Activated T-helper 17 cell treated with anti-CD3 and anti-CD28 coated beads, Interleukin-2, amount 50 U/mL, for 72 hours (primary cell): ENCODE data around the gene HECW1. TPM values are rescaled to one million over a fixed set of nuclear protein-coding genes. Genes with fewer than 3 reads are reported as not detected.
A peak's percentile ranks its signal among the peaks of the same experiment; 100 is the strongest.

Experiments
- ATAC-seq: fragments of 150-1000 bp; cut with Tn5 transposase; replicated peaks from 2 replicates; pipeline ENCODE4 v1.10.0; 2021; ENCODE audit warnings: mild to moderate bottlenecking, moderate library complexity
- H3K27ac Mint-ChIP-seq: one replicate; pipeline ENCODE4 v1.8.0; 2022; ENCODE audit warnings: mixed read lengths
- H3K27me3 Mint-ChIP-seq: one replicate; pipeline ENCODE4 v1.8.0; 2022; ENCODE audit warnings: mixed read lengths
- H3K36me3 Mint-ChIP-seq: one replicate; pipeline ENCODE4 v1.8.0; 2022; ENCODE audit warnings: low read depth, mild to moderate bottlenecking, mixed read lengths
- H3K4me1 Mint-ChIP-seq: one replicate; pipeline ENCODE4 v1.8.0; 2022; ENCODE audit warnings: mixed read lengths
- H3K4me3 Mint-ChIP-seq: one replicate; pipeline ENCODE4 v1.8.0; 2022; ENCODE audit warnings: mild to moderate bottlenecking, mixed read lengths
- H3K9me3 Mint-ChIP-seq: one replicate; pipeline ENCODE4 v1.8.0; 2022; ENCODE audit warnings: mixed read lengths
- total RNA-seq, 2 donors: library from RNA; stranded (reverse); gene quantifications; one replicate each; pipeline ENCODE4 v1.2.3, GENCODE V29; 2022

The HECW1 gene
- total RNA-seq, 2 donors from 2014 or later = not detected

- Mint-ChIP-seq H3K36me3 (no peaks in the 10 kb centered on the region), H3K4me1 (no peaks in the 10 kb centered on the region), H3K27me3 (peaks cover 22% of the 10 kb centered on the region), H3K9me3 (no peaks in the 10 kb centered on the region), H3K4me3 (no peak overlapping the region), H3K27ac (no peak overlapping the region)
- ATAC-seq = peak; percentile 47
Measured at GRCh38 chr7:43220250-43220649, 107.8 kb downstream of the HECW1 start.

- Mint-ChIP-seq H3K27ac (no peak overlapping the region), H3K4me1 (no peaks in the 10 kb centered on the region), H3K4me3 (no peak overlapping the region), H3K36me3 (no peaks in the 10 kb centered on the region), H3K9me3 (no peaks in the 10 kb centered on the region), H3K27me3 (peaks cover 17% of the 10 kb centered on the region)
- ATAC-seq = no peak
Measured at GRCh38 chr7:43220742-43221141, 108.3 kb downstream of the HECW1 start.

- H3K36me3 Mint-ChIP-seq = no peaks in the 10 kb centered on the region
- H3K4me3 Mint-ChIP-seq = no peak overlapping the region
- no peaks in the 10 kb centered on the region for H3K4me1 Mint-ChIP-seq
- no peak for ATAC-seq
- H3K27me3 Mint-ChIP-seq = peaks cover 20% of the 10 kb centered on the region
- no peaks in the 10 kb centered on the region for H3K9me3 Mint-ChIP-seq
- H3K27ac Mint-ChIP-seq = no peak overlapping the region
Measured at GRCh38 chr7:43229801-43230200, 117.4 kb downstream of the HECW1 start.

GRCh38 chr7:43232366-43232765 is 119.9 kb downstream of the HECW1 start:
- H3K9me3 Mint-ChIP-seq = no peaks in the 10 kb centered on the region
- H3K27ac Mint-ChIP-seq = no peak overlapping the region
- H3K4me3 Mint-ChIP-seq = no peak overlapping the region
- no peaks in the 10 kb centered on the region for H3K36me3 Mint-ChIP-seq
- H3K4me1 Mint-ChIP-seq = no peaks in the 10 kb centered on the region
- ATAC-seq = no peak
- H3K27me3 Mint-ChIP-seq = peaks cover 16% of the 10 kb centered on the region

DNA sequence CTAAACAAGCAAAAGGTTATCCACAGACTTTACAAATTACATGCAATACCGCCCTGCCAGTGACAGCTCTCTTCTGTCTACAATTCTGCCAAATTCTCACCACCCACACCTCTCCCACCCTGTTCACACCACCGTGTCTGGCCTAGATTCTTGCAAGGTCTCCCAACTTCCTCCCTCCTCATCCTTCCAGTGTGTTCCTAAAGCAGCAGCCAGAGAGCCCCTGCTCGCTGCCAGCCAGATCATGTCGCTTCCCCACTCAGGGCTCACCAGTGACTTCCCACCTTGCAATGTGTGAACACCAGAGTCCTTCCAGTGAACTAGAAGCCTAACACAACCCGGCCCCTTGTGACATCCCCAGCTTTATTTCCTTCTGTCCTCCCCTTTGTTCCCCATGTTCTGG is 121.6 kb downstream of the HECW1 start:
- Mint-ChIP-seq H3K4me3 (no peak overlapping the region), H3K36me3 (no peaks in the 10 kb centered on the region), H3K27ac (no peak overlapping the region), H3K4me1 (no peaks in the 10 kb centered on the region), H3K27me3 (peaks cover 7% of the 10 kb centered on the region), H3K9me3 (no peaks in the 10 kb centered on the region)
- ATAC-seq = no peak

DNA sequence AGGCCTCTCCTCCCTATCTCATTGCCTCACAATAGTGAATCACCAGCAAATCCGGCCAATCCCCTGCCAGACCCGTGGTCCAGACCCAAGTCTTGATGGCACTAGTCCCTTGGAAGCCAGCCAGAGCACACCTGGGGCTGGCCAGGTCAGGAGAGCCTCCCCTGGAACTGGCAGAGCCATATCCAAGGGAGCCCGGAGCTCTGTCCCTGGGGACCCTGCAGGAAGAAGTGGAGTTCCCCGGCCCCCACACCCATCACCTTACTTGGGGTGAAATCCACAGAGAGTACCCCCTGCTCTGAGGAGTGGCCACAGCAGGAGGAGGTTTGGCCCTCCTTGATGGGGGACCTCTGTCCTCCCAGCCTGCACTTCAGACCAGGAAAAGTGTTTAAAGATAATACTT is 122.5 kb downstream of the HECW1 start:
- ATAC-seq = no peak
- no peaks in the 10 kb centered on the region for H3K4me1 Mint-ChIP-seq
- no peak overlapping the region for H3K4me3 Mint-ChIP-seq
- H3K36me3 Mint-ChIP-seq = no peaks in the 10 kb centered on the region
- peaks cover 4% of the 10 kb centered on the region for H3K27me3 Mint-ChIP-seq
- H3K9me3 Mint-ChIP-seq = no peaks in the 10 kb centered on the region
- no peak overlapping the region for H3K27ac Mint-ChIP-seq

- Mint-ChIP-seq H3K4me1 (no peaks in the 10 kb centered on the region), H3K36me3 (no peaks in the 10 kb centered on the region), H3K9me3 (no peaks in the 10 kb centered on the region), H3K27ac (no peak overlapping the region), H3K4me3 (no peak overlapping the region), H3K27me3 (peaks cover 10% of the 10 kb centered on the region)
- ATAC-seq = no peak
Measured at GRCh38 chr7:43240565-43240964, 128.1 kb downstream of the HECW1 start.

DNA sequence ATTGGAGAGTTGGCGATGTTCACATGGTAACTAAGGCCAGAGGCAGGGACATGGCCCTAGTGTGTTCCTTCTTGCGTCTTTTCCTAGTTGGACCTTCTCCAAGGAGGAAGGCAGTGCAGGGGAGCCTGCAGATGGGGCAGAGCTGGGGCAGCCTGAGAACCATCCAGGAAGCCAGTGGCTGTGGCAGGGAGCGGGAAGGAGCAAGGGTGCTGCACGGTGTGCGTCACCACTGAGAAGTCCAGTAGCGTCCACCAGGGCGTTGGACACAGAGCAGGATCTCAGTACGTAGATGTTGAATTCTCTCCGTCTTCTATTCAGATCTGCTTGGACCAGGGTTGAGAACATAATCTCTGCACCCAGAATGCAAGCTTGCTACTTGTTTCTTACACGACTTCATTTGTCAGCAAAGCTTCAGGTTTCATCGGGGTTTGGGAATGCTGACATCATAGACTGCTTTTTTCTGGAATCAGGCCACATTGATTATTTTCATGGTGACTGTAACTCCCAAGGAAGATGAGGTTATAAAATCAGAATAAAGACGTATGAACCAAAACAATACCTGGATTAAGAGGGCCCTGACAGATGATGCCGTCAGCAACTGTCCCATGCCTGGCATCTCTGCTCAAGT is 130.3 kb downstream of the HECW1 start:
- H3K27ac Mint-ChIP-seq = no peak overlapping the region
- no peaks in the 10 kb centered on the region for H3K4me1 Mint-ChIP-seq
- ATAC-seq = no peak
- no peaks in the 10 kb centered on the region for H3K36me3 Mint-ChIP-seq
- H3K27me3 Mint-ChIP-seq = peaks cover 29% of the 10 kb centered on the region
- H3K9me3 Mint-ChIP-seq = no peaks in the 10 kb centered on the region
- H3K4me3 Mint-ChIP-seq = no peak overlapping the region

- Mint-ChIP-seq H3K27ac (no peak overlapping the region), H3K36me3 (no peaks in the 10 kb centered on the region), H3K27me3 (peaks cover 30% of the 10 kb centered on the region), H3K4me3 (no peak overlapping the region), H3K9me3 (no peaks in the 10 kb centered on the region), H3K4me1 (no peaks in the 10 kb centered on the region)
- ATAC-seq = peak; percentile 32
Measured at GRCh38 chr7:43244232-43244631, 131.8 kb downstream of the HECW1 start.

GRCh38 chr7:43244784-43245183 is 132.3 kb downstream of the HECW1 start:
- no peaks in the 10 kb centered on the region for H3K36me3 Mint-ChIP-seq
- H3K27ac Mint-ChIP-seq = no peak overlapping the region
- H3K27me3 Mint-ChIP-seq = peaks cover 30% of the 10 kb centered on the region
- H3K4me3 Mint-ChIP-seq = no peak overlapping the region
- ATAC-seq = no peak
- H3K9me3 Mint-ChIP-seq = no peaks in the 10 kb centered on the region
- no peaks in the 10 kb centered on the region for H3K4me1 Mint-ChIP-seq

DNA sequence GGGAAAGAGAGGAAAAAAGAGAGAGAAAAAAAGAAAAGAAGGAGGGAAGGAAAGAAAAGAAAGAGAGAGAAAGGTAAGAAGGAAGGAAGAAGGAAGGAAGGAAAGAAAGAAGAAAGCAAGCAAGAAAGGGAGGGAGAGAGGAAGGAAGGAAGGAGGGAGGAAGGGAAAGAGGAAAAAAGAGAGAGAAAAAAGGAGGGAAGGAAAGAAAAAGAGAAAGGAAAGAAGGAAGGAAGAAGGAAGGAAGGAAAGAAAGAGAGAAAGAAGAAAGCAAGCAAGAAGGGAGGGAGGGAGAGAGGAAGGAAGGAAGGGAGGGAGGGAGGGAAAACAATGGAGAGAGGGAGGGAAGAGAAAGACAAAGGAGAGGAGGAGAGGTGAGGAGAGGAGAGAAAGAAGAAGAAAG is 135.3 kb downstream of the HECW1 start:
- Mint-ChIP-seq H3K27ac (no peak overlapping the region), H3K4me3 (no peak overlapping the region), H3K27me3 (peaks cover 44% of the 10 kb centered on the region), H3K36me3 (no peaks in the 10 kb centered on the region), H3K4me1 (no peaks in the 10 kb centered on the region), H3K9me3 (no peaks in the 10 kb centered on the region)
- ATAC-seq = no peak

DNA sequence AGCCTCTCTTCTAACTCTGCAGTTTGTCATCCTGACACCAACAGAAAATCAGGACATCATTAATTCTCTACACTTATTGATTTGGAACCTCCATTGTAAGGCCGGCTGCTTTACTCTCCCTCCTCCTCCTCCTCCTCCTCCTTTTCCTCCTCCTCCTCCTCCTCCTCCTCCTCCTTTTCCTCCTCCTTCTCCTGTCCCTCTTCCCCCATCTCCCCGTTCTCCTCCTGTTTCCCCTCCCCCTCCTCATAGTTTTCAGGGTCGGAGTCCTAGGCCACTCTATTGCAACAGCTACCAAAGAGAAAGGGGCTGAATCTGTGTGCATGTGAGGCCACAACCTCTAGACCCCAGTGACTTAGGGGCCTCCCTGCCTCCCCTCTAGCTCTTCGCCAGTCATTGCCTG is 136.1 kb downstream of the HECW1 start:
- H3K9me3 Mint-ChIP-seq = no peaks in the 10 kb centered on the region
- no peak overlapping the region for H3K4me3 Mint-ChIP-seq
- peaks cover 41% of the 10 kb centered on the region for H3K27me3 Mint-ChIP-seq
- H3K4me1 Mint-ChIP-seq = no peaks in the 10 kb centered on the region
- no peaks in the 10 kb centered on the region for H3K36me3 Mint-ChIP-seq
- no peak for ATAC-seq
- H3K27ac Mint-ChIP-seq = no peak overlapping the region

GRCh38 chr7:43248961-43249822 is 136.7 kb downstream of the HECW1 start:
- H3K27me3 Mint-ChIP-seq = peaks cover 41% of the 10 kb centered on the region
- H3K36me3 Mint-ChIP-seq = no peaks in the 10 kb centered on the region
- H3K4me3 Mint-ChIP-seq = no peak overlapping the region
- H3K4me1 Mint-ChIP-seq = no peaks in the 10 kb centered on the region
- no peak overlapping the region for H3K27ac Mint-ChIP-seq
- H3K9me3 Mint-ChIP-seq = no peaks in the 10 kb centered on the region
- ATAC-seq = no peak

DNA sequence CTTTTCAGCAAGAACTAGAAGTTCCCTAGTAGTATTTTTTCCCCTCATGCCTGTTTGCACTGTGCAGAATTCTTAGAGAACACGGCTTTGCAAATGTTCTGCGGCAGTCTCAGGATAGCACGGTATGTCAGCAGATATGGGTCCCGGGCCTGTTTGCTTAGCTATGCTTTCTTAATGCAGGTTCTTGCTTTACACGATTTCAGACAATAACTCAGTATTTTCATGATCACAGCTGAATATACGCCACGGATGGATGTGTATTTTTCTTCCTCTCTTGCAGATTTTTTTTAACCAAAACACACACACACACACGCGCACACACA is 137.3 kb downstream of the HECW1 start:
- no peaks in the 10 kb centered on the region for H3K9me3 Mint-ChIP-seq
- peaks cover 41% of the 10 kb centered on the region for H3K27me3 Mint-ChIP-seq
- no peaks in the 10 kb centered on the region for H3K4me1 Mint-ChIP-seq

More for the DNA sequence above, 137.3 kb downstream of the HECW1 start:
- no peak for ATAC-seq
- Mint-ChIP-seq H3K4me3 (no peak overlapping the region), H3K36me3 (no peaks in the 10 kb centered on the region), H3K27ac (no peak overlapping the region)
